Psoas muscle (tissue), 8 donors: Measurements from ENCODE around the gene KAZN. TPM values are rescaled to one million over a fixed set of nuclear protein-coding genes. Genes with fewer than 3 reads are reported as not detected.
A peak's percentile ranks its signal among the peaks of the same experiment; 100 is the strongest.

Source experiments
- ATAC-seq, 4 donors: fragments of 200-7000 bp; cut with Tn5 transposase; one replicate each; pipeline ENCODE4 v1.9.1; 2020; ENCODE audit warnings: moderate library complexity in 3 of 4, mild to moderate bottlenecking in 2 of 4
- DNase-seq, 2 donors: peaks; one replicate each; pipeline ENCODE4 v3.0.0-alpha.2; 2020
- H3K27ac ChIP-seq: fragments of 200-600 bp; one replicate; pipeline ENCODE4 v1.8.0; 2022
- H3K27me3 ChIP-seq, 3 donors: fragments of 200-600 bp in 1 of 3; one replicate each; pipeline versions ENCODE4 v1.6.1 to v1.8.0; 2013 to 2022; ENCODE audit warnings: low read length in 2 of 3, mild to moderate bottlenecking in 2 of 3, moderate library complexity in 1 of 3; ENCODE audit not compliant: insufficient read depth in 3 of 3
- H3K36me3 ChIP-seq, 2 donors: fragments of 200-600 bp in 1 of 2; one replicate each; pipeline versions ENCODE4 v1.6.1 to v1.8.0; 2013 to 2022; ENCODE audit warnings: low read depth in 1 of 2, mild to moderate bottlenecking in 1 of 2, moderate library complexity in 1 of 2; ENCODE audit not compliant: insufficient read depth in 1 of 2
- H3K4me1 ChIP-seq: fragments of 200-600 bp; one replicate; pipeline ENCODE4 v1.8.0; 2022
- H3K4me3 ChIP-seq: fragments of 200-600 bp; one replicate; pipeline ENCODE4 v1.8.0; 2022; ENCODE audit warnings: mild to moderate bottlenecking
- H3K9me3 ChIP-seq: fragments of 200-600 bp; one replicate; pipeline ENCODE4 v1.8.0; 2022
- WGBS, 3 donors: extraction: QIAGEN DNeasy Blood & Tissue Kit; methylation state at CpG; one replicate each; pipeline versions ENCODE4 v1.1.6 to v1.1.7; 2013; 5-methylcytosine and 5-hydroxymethylcytosine counted together
- intact Hi-C, 2 donors: fragments of 100-400 bp; cut with DNase I; formaldehyde crosslinking; loops; one replicate each; pipeline versions ENCODE4 v1.11.0 to v1.14.2; 2022
- polyA plus RNA-seq, 3 donors: library from polyadenylated mRNA; stranded (reverse); fragments of 200-250 nt; gene quantifications; one replicate each; pipeline ENCODE4 v1.2.3, GENCODE V29; 2013
- total RNA-seq, 4 donors: library from RNA; stranded (reverse); fragmentation: NEBNext Ultra II Directional in 2 of 4; extraction: Animal tissue kit (Norgen Biotek cat#: 25700) in 2 of 4; gene quantifications; one replicate each; pipeline versions ENCODE4 v1.2.1 to v1.2.4, GENCODE V29; 2021 to 2023
- TF ChIP-seq, protein P1 (sequence below): fragments of 200-600 bp; IDR thresholded peaks from one replicate; pipeline ENCODE4 v1.8.0; 2022; ENCODE audit warnings: antibody characterized with exemption
- donor health status: healthy with polysubstance abuse.
- donor health status: DM: no; HTN: no; CAD: no; lungs with moderate emphysema.
- donor health status: Bipolar disorder and iron deficiency.
- donor health status: healthy.
- donor health status: DM: yes; HTN: yes; CAD: no.
- donor health status: DM: no; HTN: no; CAD: no.
- donor health status: DM: no; HTN: no; CAD: no.
- donor health status: DM: yes; HTN: yes; CAD: no.

Gene KAZN
- total and polyA plus RNA-seq, 7 donors, result 0.23 to 2.3 (median 0.97) TPM

- no peaks in the 10 kb centered on the region for H3K4me1 ChIP-seq
- no peak overlapping the region for H3K4me3 ChIP-seq
- ATAC-seq, result no peak
- no peaks in the 10 kb centered on the region for H3K9me3 ChIP-seq
- intact Hi-C loops, result loop anchor here in 1 of 2 donors (10.0 kb wide), 2 partner anchors 152 to 312 kb away; partner anchors contain the start of gene CTRC
- TF ChIP-seq, protein P1, sequence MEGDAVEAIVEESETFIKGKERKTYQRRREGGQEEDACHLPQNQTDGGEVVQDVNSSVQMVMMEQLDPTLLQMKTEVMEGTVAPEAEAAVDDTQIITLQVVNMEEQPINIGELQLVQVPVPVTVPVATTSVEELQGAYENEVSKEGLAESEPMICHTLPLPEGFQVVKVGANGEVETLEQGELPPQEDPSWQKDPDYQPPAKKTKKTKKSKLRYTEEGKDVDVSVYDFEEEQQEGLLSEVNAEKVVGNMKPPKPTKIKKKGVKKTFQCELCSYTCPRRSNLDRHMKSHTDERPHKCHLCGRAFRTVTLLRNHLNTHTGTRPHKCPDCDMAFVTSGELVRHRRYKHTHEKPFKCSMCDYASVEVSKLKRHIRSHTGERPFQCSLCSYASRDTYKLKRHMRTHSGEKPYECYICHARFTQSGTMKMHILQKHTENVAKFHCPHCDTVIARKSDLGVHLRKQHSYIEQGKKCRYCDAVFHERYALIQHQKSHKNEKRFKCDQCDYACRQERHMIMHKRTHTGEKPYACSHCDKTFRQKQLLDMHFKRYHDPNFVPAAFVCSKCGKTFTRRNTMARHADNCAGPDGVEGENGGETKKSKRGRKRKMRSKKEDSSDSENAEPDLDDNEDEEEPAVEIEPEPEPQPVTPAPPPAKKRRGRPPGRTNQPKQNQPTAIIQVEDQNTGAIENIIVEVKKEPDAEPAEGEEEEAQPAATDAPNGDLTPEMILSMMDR, result no peak
- WGBS, 3 donors, result 41 to 50% (median 43%) methylated on average over 5 of the region's 5 CpGs
- no peak for DNase-seq
- H3K27ac ChIP-seq, result no peak overlapping the region
- H3K36me3 ChIP-seq, result no peaks in the 10 kb centered on the region
- H3K27me3 ChIP-seq, result peaks cover 0 to 10% (median 3%) of the 10 kb centered on the region in 3 donors
Observed at GRCh38 chr1:15123270-15123669, 524.8 kb downstream of the KAZN start.

GRCh38 chr1:15123925-15124324, 525.4 kb downstream of the KAZN start:
- TF ChIP-seq, protein P1, result no peak
- H3K4me3 ChIP-seq, result no peak overlapping the region
- H3K9me3 ChIP-seq, result no peaks in the 10 kb centered on the region
- ATAC-seq (peak in 2 of 4 donors; percentile 74 to 80), DNase-seq (no peak)
- H3K27me3 ChIP-seq, result peaks cover 0 to 10% (median 3%) of the 10 kb centered on the region in 3 donors
- H3K4me1 ChIP-seq, result no peaks in the 10 kb centered on the region
- no peak overlapping the region for H3K27ac ChIP-seq
- intact Hi-C loops, result loop anchor here in 1 of 2 donors (10.0 kb wide), 2 partner anchors 151 to 311 kb away; partner anchors contain the start of gene CTRC
- no peaks in the 10 kb centered on the region for H3K36me3 ChIP-seq
- 60 to 64% (median 61%) methylated on average over 9 of the region's 9 CpGs for WGBS, 3 donors

DNA sequence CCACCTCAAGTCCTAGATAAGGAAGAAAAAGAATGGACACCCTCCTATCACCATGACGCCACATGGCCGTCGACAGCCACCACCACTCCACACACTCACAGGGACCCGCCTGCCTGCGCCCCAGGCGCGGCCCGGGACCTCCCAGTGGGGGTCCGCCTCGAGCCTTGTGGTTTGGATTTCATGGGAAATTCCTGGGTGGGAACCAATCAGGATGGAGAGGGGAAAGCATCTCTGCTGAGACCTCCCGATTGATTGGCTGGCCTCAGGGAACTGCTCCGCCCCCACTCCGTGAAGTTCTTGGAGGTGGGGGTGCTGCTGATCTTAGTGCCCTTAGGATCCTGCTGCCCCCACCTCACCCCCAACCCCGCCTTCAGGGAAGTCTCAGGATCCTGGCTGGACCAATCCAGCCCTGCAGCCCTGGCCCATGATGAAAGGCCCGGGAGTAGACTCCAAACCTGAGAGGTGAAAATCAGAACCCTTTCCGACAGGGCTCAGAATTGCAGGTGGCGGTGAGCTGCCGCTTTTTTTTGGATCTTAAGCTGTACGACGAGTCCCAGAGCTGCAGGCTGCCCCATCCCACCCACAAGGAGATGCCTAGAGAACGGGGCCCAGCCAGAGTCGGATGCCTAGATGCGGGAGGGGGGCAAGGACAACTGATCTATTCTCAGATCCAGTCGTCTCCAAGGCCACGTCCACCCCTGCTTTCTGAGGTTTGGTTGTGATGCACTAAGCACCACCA, 526.0 kb downstream of the KAZN start:
- TF ChIP-seq, protein P1, result no peak
- WGBS, 3 donors, result 84 to 92% (median 88%) methylated on average over 24 to 25 of the region's 25 CpGs

DNA sequence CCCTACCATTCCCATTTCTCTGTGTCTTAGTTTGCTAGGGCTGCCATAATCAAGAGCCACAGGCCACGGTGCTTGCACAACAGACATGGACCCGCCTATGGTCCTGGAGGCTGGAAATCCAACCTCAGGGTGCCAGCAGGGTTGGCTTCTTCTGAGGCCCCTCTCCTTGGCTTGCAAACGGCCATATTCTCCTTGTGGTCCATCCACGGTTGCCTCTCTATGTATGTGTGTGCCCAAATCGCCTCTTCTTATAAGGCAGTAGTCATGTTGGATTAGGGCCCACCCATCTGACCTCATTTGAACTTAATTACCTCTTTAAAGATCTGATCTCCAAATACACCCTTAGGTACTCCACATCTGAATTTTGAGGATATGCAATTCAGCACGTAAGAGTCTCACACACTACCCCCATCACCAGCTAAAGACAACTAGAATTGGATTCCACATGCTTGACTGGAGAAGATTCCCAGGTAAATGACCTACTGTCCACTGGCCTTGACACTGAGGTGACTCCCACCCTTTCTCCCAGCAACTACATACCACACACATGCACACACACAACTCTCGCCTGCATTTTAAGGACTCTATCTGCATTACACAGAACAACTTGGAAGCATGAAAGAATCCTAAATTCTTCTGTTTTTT, 526.7 kb downstream of the KAZN start:
- Histone ChIP-seq H3K4me1 (no peaks in the 10 kb centered on the region), H3K9me3 (peaks cover 3% of the 10 kb centered on the region), H3K27me3 (peaks cover 0 to 10% (median 3%) of the 10 kb centered on the region in 3 donors), H3K27ac (no peak overlapping the region), H3K4me3 (no peak overlapping the region), H3K36me3 (no peaks in the 10 kb centered on the region)
- ATAC-seq, result no peak
- TF ChIP-seq, protein P1, result no peak
- WGBS, 3 donors, result 90 to 93% (median 92%) methylated on average over 7 of the region's 7 CpGs
- intact Hi-C loops, result loop anchor here in 1 of 2 donors (10.0 kb wide), 2 partner anchors 150 to 310 kb away; partner anchors contain the start of gene CTRC
- DNase-seq, result no peak

More for the DNA sequence above, 526.0 kb downstream of the KAZN start:
- Histone ChIP-seq H3K27me3 (peaks cover 0 to 10% (median 3%) of the 10 kb centered on the region in 3 donors), H3K36me3 (no peaks in the 10 kb centered on the region), H3K27ac (no peak overlapping the region), H3K4me3 (no peak overlapping the region), H3K4me1 (no peaks in the 10 kb centered on the region), H3K9me3 (no peaks in the 10 kb centered on the region)
- ATAC-seq (no peak), DNase-seq (no peak)
- intact Hi-C loops, result loop anchor here in 1 of 2 donors (10.0 kb wide), 2 partner anchors 150 to 310 kb away; partner anchors contain the start of gene CTRC
